Measurements from ENCODE around the gene BORCS8.

Gene BORCS8

GRCh38 chr19:19214159-19214490 is 22.2 kb upstream of the BORCS8 start:
- DNase-seq, result peak in 4 of 56 donors; percentile 18 to 20 (median 20)

- DNase-seq, result peak in 9 of 56 donors; percentile 12 to 33 (median 19)
These were observed 21.6 kb upstream of the BORCS8 start for GRCh38 chr19:19213426-19214158.

- DNase-seq, result no peak
These were observed 21.0 kb upstream of the BORCS8 start for GRCh38 chr19:19212916-19213315.

GRCh38 chr19:19211499-19212420 is 19.8 kb upstream of the BORCS8 start, which contains the start of gene NCAN:
Gene NCAN, plus strand, starts transcription at chr19:19211958. Its CDS starts 4,996 bp downstream, at chr19:19216954.
- peak in 25 of 56 donors; percentile 5 to 61 (median 23) for DNase-seq

GRCh38 chr19:19209372-19209771 is 17.4 kb upstream of the BORCS8 start:
- no peak for DNase-seq

- peak in 47 of 56 donors; percentile 6 to 80 (median 53) for DNase-seq
These were observed 16.0 kb upstream of the BORCS8 start for GRCh38 chr19:19207637-19208572.

- DNase-seq, result no peak
These were observed 15.0 kb upstream of the BORCS8 start for GRCh38 chr19:19206938-19207337.

GRCh38 chr19:19205416-19206410 is 13.8 kb upstream of the BORCS8 start:
- peak in 46 of 56 donors; percentile 15 to 87 (median 60) for DNase-seq

GRCh38 chr19:19204181-19204580 is 12.2 kb upstream of the BORCS8 start:
- no peak for DNase-seq

GRCh38 chr19:19203012-19203856 is 11.3 kb upstream of the BORCS8 start, which contains the start of gene NR2C2AP:
Gene NR2C2AP, minus strand, starts transcription at chr19:19203414. Its CDS starts 354 bp downstream, at chr19:19203060.
- DNase-seq, result peak in 55 of 56 donors; percentile 21 to 93 (median 80)

GRCh38 chr19:19202707-19203011 is 10.7 kb upstream of the BORCS8 start:
- DNase-seq, result no peak

GRCh38 chr19:19201697-19202630 is 10.0 kb upstream of the BORCS8 start:
- DNase-seq, result no peak

GRCh38 chr19:19193926-19194325 is 2.0 kb upstream of the BORCS8 start:
- no peak for DNase-seq

- DNase-seq, result no peak
These were observed 1.0 kb upstream of the BORCS8 start for GRCh38 chr19:19192910-19193423.

- DNase-seq, result no peak
These were observed 229 bp downstream of the BORCS8 start for GRCh38 chr19:19191768-19192077.

- no peak for DNase-seq
These were observed 5.2 kb downstream of the BORCS8 start for GRCh38 chr19:19186742-19187141.
